ENCODE measurements around the gene SIVA1. TPM values are rescaled to one million over a fixed set of nuclear protein-coding genes. Genes with fewer than 3 reads are reported as not detected.
A peak's percentile ranks its signal among the peaks of the same experiment; 100 is the strongest.

Gene SIVA1
- total RNA-seq, 1 experiment from 2014 or later, result 169 TPM

GRCh38 chr14:104715871-104716270 lies 37.1 kb upstream of the SIVA1 start:
- Histone ChIP-seq H3K36me3 (peaks cover 3% of the 10 kb centered on the region), H3K9me3 (no peaks in the 10 kb centered on the region)
- DNase-seq, result no peak

GRCh38 chr14:104717137-104717536 lies 35.8 kb upstream of the SIVA1 start:
- H3K36me3 ChIP-seq, result peaks cover 3% of the 10 kb centered on the region
- H3K4me3 ChIP-seq, result no peak overlapping the region
- DNase-seq, result no peak
- no peaks in the 10 kb centered on the region for H3K9me3 ChIP-seq
- no peaks in the 10 kb centered on the region for H3K27me3 ChIP-seq

More at GRCh38 chr14:104715871-104716270, 37.1 kb upstream of the SIVA1 start:
- no peaks in the 10 kb centered on the region for H3K27me3 ChIP-seq
- H3K4me3 ChIP-seq, result no peak overlapping the region

- Histone ChIP-seq H3K9me3 (no peaks in the 10 kb centered on the region), H3K36me3 (peaks cover 3% of the 10 kb centered on the region), H3K4me3 (no peak overlapping the region), H3K27me3 (no peaks in the 10 kb centered on the region)
- DNase-seq, result no peak
These were observed 35.3 kb upstream of the SIVA1 start for GRCh38 chr14:104717646-104718045.

DNA sequence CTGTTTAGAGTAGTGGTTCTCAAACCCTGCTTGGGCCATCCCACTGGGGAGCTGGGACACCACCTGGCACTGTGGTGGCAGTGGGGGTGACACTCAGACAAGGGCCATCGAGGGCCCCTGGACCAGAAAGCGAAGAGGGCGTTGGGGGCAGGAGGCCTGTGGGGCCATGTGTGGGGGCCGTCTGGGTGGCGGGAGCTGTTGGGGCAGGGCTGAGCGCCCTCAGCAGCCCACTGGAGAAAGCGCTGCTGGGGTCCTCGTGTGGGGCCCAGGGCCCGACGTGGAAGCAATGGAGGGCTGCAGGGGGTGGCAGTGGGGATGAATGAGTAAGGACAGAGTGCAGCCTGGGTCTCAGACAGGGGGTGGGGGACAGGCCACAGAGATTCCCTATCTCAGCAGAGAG lies 34.8 kb upstream of the SIVA1 start:
- DNase-seq, result no peak
- H3K27me3 ChIP-seq, result no peaks in the 10 kb centered on the region
- H3K4me3 ChIP-seq, result no peak overlapping the region
- H3K36me3 ChIP-seq, result peaks cover 3% of the 10 kb centered on the region
- H3K9me3 ChIP-seq, result no peaks in the 10 kb centered on the region

- DNase-seq, result no peak
- H3K27me3 ChIP-seq, result no peaks in the 10 kb centered on the region
- peaks cover 3% of the 10 kb centered on the region for H3K36me3 ChIP-seq
- no peaks in the 10 kb centered on the region for H3K9me3 ChIP-seq
- H3K4me3 ChIP-seq, result no peak overlapping the region
These were observed 34.1 kb upstream of the SIVA1 start for GRCh38 chr14:104718871-104719270.

GRCh38 chr14:104719343-104719742 lies 33.6 kb upstream of the SIVA1 start:
- Histone ChIP-seq H3K9me3 (no peaks in the 10 kb centered on the region), H3K36me3 (peaks cover 3% of the 10 kb centered on the region), H3K27me3 (no peaks in the 10 kb centered on the region), H3K4me3 (no peak overlapping the region)
- no peak for DNase-seq

DNA sequence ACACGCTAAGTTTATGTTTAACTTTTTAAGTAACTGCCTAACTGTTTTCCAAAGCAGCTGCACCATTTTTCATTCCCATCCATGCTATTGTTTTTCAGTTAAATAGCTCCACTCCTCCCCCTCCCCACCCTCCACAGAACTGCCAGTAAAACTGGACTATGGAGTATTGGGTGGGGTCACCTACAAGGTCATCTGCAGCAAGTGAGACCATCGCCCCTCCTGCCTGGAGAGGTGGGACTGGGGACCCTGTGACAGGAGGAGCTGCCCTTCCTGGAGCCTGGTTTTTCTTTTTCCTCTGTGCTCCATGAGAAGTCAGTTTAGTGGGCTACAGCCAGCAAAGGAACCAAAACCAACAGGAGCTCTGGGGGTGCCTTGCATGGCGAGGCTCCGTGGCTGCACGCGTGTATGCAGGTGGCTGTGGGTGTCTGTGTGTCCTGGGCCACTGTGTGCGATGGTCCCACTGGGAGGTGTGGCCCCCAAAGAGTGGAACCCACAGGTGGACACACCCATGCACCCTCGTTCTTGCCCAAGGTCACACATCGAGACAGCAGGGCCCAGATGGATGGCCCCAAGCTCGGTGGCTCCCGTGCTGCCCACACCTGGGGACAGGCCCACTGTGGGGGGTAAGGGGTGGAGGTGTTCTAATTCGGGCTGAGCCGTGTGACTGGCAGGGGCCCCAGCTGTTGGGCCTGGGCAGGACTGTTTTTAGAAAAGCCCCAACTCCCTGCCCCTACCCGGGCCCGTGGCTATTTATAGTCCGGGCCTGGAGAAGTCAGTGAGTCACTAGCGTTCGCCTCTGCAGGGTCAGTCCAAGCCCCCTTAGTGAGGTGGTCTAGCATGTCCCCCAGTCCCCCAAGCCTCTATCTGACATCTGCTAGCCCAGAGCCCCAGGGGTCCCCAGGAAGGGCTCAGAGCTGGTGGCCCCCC lies 31.2 kb upstream of the SIVA1 start:
- no peaks in the 10 kb centered on the region for H3K27me3 ChIP-seq
- H3K9me3 ChIP-seq, result no peaks in the 10 kb centered on the region
- no peak for DNase-seq
- no peak overlapping the region for H3K4me3 ChIP-seq
- no peaks in the 10 kb centered on the region; the same call in 1 of the 2 replicates for H3K36me3 ChIP-seq

DNA sequence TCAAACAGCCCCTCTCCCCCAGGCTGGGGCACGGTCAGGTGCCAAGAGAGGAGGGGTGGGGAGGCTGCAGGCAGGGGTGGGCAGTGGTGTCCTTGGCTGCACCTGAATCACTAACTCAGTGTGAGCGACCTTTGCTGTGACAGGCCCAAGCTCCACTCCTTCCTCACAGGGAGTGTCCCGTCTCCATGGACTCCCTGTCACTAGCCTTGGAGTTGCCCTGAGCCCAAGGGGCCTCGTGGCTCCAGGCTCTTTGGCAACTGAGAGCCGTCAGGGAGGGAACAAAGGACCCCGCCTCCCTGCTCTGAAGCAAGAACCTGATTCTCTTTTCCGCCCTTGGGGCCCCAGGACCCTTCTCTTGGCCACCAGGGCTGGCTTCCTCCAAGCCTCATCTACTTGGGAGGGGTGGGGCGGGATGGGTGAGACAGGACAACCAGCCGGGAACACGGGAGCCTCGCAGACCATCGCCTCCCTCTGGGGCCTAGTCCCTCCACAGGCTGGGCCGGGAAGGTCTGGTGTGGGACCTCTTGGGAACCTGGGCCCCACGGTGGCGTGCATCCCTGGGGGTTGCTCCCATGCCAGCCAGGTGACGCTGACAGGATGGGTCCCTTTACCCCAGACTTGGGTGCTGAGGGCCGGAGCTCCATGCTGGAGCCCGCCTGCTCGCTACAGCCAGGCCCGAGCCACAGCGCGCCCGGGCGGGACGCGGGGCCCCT lies 29.9 kb upstream of the SIVA1 start:
- Histone ChIP-seq H3K9me3 (no peaks in the 10 kb centered on the region), H3K36me3 (no peaks in the 10 kb centered on the region; the same call in 1 of the 2 replicates), H3K27me3 (no peaks in the 10 kb centered on the region), H3K4me3 (no peak overlapping the region)
- DNase-seq, result no peak

DNA sequence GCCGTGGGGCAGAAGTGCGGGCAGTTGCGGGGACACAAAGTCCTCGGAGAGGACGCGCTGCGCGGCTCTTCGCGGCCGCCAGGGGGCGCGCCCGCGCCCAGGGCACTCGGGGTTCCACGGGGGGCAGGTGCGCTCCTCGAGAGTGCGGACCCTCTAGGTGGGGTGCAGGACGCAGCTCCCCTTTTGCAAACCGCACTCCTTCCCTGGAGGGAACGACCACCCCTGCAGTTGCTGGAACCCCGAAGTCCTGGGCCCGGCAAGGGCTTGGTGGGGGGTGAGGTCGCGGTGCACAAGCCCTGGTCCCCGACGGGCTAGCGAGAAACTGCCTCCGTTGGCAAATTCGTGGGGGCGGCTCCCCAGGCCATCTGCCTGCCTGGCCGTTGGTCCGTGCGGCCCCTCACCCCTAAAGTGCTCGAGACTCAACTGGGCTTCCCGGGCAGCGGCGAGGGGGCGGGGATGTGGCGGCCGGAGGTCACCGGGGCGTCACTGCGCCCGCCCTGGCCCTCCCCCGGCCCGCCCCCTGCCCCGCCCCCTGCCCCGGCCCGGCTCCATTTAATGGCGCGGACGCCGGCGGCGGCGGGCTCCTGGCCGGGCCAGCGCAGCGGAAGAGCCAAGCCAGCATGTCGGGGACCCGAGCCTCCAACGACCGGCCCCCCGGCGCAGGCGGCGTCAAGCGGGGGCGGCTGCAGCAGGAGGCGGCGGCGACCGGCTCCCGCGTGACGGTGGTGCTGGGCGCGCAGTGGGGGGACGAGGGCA lies 29.1 kb upstream of the SIVA1 start, which contains the start of gene ADSS1:
TSS of gene ADSS1 (plus strand) at position 579 of the 756 bp plus-strand sequence. CDS start at position 621, 42 bp downstream.
- H3K4me3 ChIP-seq, result peak within 1 kb of the TSS; percentile 34
- DNase-seq, result peak; percentile 61
- no peaks in the 10 kb centered on the region; the same call in 1 of the 2 replicates for H3K36me3 ChIP-seq
- no peaks in the 10 kb centered on the region for H3K27me3 ChIP-seq
- H3K9me3 ChIP-seq, result no peaks in the 10 kb centered on the region

GRCh38 chr14:104724407-104724980 lies 28.5 kb upstream of the SIVA1 start:
- peak overlapping the region; percentile 34 for H3K4me3 ChIP-seq
- H3K36me3 ChIP-seq, result no peaks in the 10 kb centered on the region
- H3K27me3 ChIP-seq, result no peaks in the 10 kb centered on the region
- DNase-seq, result peak; percentile 52
- no peaks in the 10 kb centered on the region for H3K9me3 ChIP-seq

DNA sequence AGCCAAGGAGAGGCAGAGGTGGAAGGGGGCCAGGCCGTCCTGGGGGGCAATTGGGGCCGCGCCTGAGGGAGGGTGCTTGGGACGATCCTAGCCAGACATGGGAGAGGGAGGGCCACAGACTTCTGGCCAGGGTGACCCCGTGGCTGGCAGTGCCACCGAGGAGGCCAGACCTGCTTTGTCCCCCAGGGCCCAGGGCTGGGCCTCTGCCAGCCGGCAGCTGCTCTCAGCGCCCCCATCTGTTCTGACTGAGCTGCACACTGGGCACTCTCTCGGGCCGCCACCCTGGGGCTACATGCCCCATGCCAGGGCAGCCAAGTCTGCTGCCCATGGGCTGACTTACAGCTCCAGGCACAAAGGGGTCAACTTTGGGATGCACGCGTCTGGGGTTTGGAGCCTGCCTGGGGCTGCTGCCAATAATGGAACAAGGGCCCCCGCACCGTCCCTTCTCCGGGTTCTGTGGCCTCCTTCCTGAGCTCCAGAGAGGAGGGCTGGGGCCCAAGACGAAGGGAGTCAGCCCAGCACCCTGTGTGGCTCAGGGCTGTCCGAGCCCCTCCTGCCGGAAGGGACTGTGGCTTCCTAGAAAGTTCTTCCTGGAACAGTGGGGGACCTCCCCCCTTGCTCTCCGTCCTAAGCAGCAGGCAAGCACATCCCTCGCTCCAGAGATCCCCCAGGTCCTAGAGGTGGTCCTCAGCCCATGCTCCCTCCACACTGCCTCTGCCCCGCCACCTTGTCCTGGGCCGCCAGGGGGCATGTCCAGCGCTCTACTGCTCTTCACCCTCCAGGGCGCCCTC lies 27.8 kb upstream of the SIVA1 start:
- Histone ChIP-seq H3K27me3 (no peaks in the 10 kb centered on the region), H3K36me3 (no peaks in the 10 kb centered on the region), H3K4me3 (peak overlapping the region; percentile 34), H3K9me3 (no peaks in the 10 kb centered on the region)
- DNase-seq, result peak; percentile 58

DNA sequence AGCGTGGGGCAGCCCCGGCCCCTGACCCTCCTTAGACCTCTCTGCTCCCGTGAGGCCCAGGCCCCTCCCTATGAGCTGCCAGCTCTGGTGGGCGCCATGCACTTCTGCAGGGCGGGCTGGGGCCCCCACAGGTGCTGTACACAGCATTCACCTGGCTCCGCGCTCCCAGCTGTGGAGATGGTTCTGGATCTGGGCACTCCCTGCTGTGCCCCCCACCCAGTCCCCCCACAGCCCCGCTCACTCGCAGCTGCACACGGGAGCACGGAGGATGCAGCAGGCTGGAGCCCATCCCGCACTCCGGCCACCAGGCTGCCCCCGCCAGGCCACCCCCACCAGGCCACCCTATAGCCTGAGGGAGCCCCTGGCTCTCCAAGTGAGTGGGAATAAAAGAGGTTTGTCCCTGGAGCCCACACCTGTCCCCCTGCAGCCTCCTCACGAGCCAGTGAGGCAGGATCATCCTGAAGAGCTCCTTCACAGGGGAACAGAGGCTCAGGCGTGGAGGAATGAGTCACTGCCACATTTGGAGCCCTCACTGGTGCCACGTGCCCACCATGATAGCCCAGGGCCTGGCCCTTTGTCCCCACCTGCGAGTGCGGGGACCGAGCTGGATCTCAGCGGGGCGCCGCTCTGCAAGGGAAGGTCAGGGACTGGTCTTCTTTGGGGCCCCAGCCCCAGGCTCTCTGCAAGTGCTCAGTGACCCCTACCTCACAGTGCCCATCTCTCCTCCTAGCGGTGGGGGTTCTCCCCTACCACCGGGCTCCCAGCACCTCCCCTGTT lies 27.0 kb upstream of the SIVA1 start:
- Histone ChIP-seq H3K36me3 (no peaks in the 10 kb centered on the region), H3K9me3 (no peaks in the 10 kb centered on the region), H3K4me3 (no peak overlapping the region), H3K27me3 (no peaks in the 10 kb centered on the region)
- no peak for DNase-seq

GRCh38 chr14:104726600-104727451 lies 26.1 kb upstream of the SIVA1 start:
- Histone ChIP-seq H3K27me3 (no peaks in the 10 kb centered on the region), H3K36me3 (no peaks in the 10 kb centered on the region), H3K9me3 (no peaks in the 10 kb centered on the region), H3K4me3 (no peak overlapping the region)
- no peak for DNase-seq

DNA sequence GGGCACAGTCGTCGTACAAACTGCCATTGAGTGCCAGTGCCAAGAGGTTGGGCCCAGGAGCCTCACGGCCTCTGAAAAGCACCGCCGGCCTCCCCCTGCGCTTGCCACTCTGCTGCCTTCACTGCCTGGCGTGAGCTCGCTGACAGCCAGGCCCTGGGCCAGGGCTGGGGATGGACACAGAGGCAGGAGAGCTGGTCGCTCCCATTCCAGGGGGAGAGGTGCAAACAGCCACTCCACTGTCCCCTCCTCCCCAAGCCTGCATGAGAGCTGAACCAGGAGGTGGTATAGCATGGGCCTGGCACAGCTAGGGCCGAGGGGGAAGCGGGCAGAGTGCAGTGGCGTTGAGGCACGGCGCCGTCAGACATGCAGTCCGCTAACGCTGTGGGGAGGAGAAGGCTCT lies 24.3 kb upstream of the SIVA1 start:
- no peaks in the 10 kb centered on the region for H3K27me3 ChIP-seq
- H3K4me3 ChIP-seq, result no peak overlapping the region
- H3K9me3 ChIP-seq, result no peaks in the 10 kb centered on the region
- DNase-seq, result no peak
- no peaks in the 10 kb centered on the region for H3K36me3 ChIP-seq

Measured in MG63 (cell line).